K562 (cell line): ENCODE measurements around the gene FES. TPM values are rescaled to one million over a fixed set of nuclear protein-coding genes. Genes with fewer than 3 reads are reported as not detected.

Source experiments
- AFF4 ChIP-seq: sonication (generic); formaldehyde crosslinking; IDR thresholded peaks from 2 replicates; pipeline ENCODE4 v1.8.0; 2023; ENCODE audit warnings: mild to moderate bottlenecking, missing genetic modification reagents
- KDM2B ChIP-seq: fragments of 250-450 bp; sonication (Bioruptor Pico); IDR thresholded peaks from 2 replicates; pipeline ENCODE4 v1.8.0; 2021; ENCODE audit warnings: mild to moderate bottlenecking, moderate library complexity
- MEF2D ChIP-seq: conservative IDR thresholded peaks from 2 replicates; pipeline ENCODE4 v1.6.1; 2016; ENCODE audit warnings: low read depth, missing genetic modification characterization, missing compliant biosample characterization
- SPI1 ChIP-seq: IDR thresholded peaks from 2 replicates; pipeline ENCODE4 v1.6.1; 2011; ENCODE audit warnings: low read depth, low read length, control low read depth, borderline replicate concordance
- TCF15 ChIP-seq: fragments of 250-450 bp; sonication (Bioruptor Pico); IDR thresholded peaks from 2 replicates; pipeline ENCODE4 v1.8.0; 2022; ENCODE audit warnings: moderate library complexity, mild to moderate bottlenecking, inconsistent platforms
- ZBTB17 ChIP-seq: fragments of 450-650 bp; formaldehyde crosslinking; IDR thresholded peaks from 2 replicates; pipeline ENCODE4 v1.4.0; 2020; ENCODE audit warnings: mild to moderate bottlenecking
- ZBTB9 ChIP-seq: fragments of 450-650 bp; formaldehyde crosslinking; IDR thresholded peaks from 2 replicates; pipeline ENCODE4 v1.4.0; 2020; ENCODE audit warnings: mild to moderate bottlenecking, moderate library complexity
- ZEB2 ChIP-seq: fragments of 450-650 bp; IDR thresholded peaks from 2 replicates; pipeline ENCODE4 v1.6.1; 2016
- ZFP36 ChIP-seq: fragments of 150-350 bp; IDR thresholded peaks from 2 replicates; pipeline ENCODE4 v1.6.1; 2018; ENCODE audit warnings: low read length, low read depth; ENCODE audit not compliant: partially characterized antibody
- ZNF146 ChIP-seq: IDR thresholded peaks from one replicate; pipeline ENCODE4 v1.6.1; 2018; ENCODE audit warnings: missing compliant biosample characterization; ENCODE audit not compliant: unreplicated experiment
- ZNF280B ChIP-seq: fragments of 250-450 bp; sonication (Bioruptor Pico); IDR thresholded peaks from 2 replicates; pipeline ENCODE4 v1.5.1; 2021; ENCODE audit warnings: mild to moderate bottlenecking
- ZNF431 ChIP-seq: sonication (generic); formaldehyde crosslinking; IDR thresholded peaks from 2 replicates; pipeline ENCODE4 v1.8.0; 2022; ENCODE audit warnings: mild to moderate bottlenecking, missing genetic modification reagents
- ZNF79 ChIP-seq: fragments of 250-450 bp; sonication (Bioruptor Pico); IDR thresholded peaks from 2 replicates; pipeline ENCODE4 v1.4.0; 2020; ENCODE audit warnings: low read depth, mild to moderate bottlenecking, moderate library complexity
- polyA plus RNA-seq, 8 experiments: library from polyadenylated mRNA; depleted of rRNA in 4 of 8; stranded (reverse) in 5 of 8; unstranded in 3 of 8; fragments of >200 nt; fragmentation: Nextera tagmentation in 2 of 8; fragmentation: Illumina TruSeq in 1 of 8; extraction: Ambion mirVana in 2 of 8; extraction: Trizol in 1 of 8; gene quantifications; 2 replicates each; pipeline versions ENCODE4 v1.2.1 to v1.2.3, GENCODE V29; 2011 to 2014; ENCODE audit warnings: inconsistent platforms in 1 of 8, missing spikeins in 1 of 8
- total RNA-seq, 7 experiments: library from RNA; depleted of rRNA in 6 of 7; stranded (reverse); fragments of >200 nt in 6 of 7; fragmentation: Illumina TruSeq in 2 of 7; extraction: Trizol in 2 of 7; gene quantifications; 2 replicates each; pipeline versions ENCODE4 v1.2.1 to v1.2.3, GENCODE V29; 2011 to 2021; ENCODE audit warnings: low replicate concordance in 1 of 7
- TF ChIP-seq, protein P1 (sequence below): fragments of 250-450 bp; sonication (Bioruptor Pico); IDR thresholded peaks from 2 replicates; pipeline ENCODE4 v1.4.0; 2020; ENCODE audit warnings: mild to moderate bottlenecking
- TF ChIP-seq, protein P2 (sequence below): sonication (generic); formaldehyde crosslinking; IDR thresholded peaks from 2 replicates; pipeline ENCODE4 v1.8.1; 2023; ENCODE audit warnings: mild to moderate bottlenecking, missing genetic modification reagents, moderate library complexity

Gene FES
- total and polyA plus RNA-seq, 9 of the 15 experiments (the other 6 are each of a cell fraction or from before 2014, with no cell fraction given): 0.38 to 2.6 (median 0.82) TPM

DNA sequence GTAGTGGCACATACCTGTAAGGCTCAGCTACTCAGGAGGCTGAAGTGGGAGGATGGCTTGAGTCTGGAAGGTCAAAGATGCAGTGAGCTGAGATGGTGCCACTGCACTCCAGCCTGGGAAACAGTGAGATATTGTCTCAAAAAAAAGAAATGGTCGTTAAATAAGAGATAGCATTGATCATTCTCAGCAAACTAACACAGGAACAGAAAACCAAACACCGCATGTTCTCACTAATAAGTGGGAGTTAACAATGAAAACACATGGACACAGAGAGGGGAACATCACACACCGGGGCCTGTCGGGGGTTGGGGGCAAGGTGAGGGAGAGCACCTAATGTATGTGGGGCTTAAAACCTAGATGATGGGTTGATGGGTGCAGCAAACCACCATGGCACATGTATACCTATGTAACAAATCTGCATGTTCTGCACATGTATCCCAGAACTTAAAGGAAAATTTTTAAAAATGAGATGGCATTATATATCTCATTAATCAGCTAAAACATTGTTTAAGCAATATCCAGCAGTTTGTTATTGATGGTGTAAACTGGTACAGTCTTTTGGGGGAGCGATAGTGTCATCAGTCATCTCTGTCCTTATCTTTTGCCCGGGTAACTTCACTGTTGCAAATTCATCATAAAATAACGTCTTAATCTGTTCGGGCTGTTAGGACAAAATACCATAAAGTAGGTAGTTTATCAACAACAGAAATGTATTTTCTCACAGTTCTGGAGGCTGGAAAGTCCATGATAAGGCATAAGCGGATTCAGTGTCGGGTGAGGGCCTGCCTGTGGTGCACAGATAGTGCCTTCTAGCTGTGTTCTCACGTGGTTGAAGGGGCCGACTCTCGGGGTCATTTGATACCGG is 17.1 kb downstream of the FES start (continued):
- TF ChIP-seq AFF4 (CRISPR knock-in tag) (no peak), ZNF280B (CRISPR knock-in tag) (no peak), ZNF79 (CRISPR knock-in tag) (no peak), SPI1 (no peak), TCF15 (no peak), KDM2B (CRISPR knock-in tag) (no peak), ZNF431 (no peak), MEF2D (tag) (peak; percentile 72), ZBTB17 (CRISPR knock-in tag) (no peak; the same call in 1 of the 2 replicates), ZFP36 (no peak), ZEB2 (peak; percentile 76), ZBTB9 (CRISPR knock-in tag) (peak; percentile 76; the same call in 1 of the 2 replicates), ZNF146 (CRISPR knock-in tag) (no peak)
- TF ChIP-seq, protein P1, sequence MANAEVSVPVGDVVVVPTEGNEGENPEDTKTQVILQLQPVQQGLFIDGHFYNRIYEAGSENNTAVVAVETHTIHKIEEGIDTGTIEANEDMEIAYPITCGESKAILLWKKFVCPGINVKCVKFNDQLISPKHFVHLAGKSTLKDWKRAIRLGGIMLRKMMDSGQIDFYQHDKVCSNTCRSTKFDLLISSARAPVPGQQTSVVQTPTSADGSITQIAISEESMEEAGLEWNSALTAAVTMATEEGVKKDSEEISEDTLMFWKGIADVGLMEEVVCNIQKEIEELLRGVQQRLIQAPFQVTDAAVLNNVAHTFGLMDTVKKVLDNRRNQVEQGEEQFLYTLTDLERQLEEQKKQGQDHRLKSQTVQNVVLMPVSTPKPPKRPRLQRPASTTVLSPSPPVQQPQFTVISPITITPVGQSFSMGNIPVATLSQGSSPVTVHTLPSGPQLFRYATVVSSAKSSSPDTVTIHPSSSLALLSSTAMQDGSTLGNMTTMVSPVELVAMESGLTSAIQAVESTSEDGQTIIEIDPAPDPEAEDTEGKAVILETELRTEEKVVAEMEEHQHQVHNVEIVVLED (CRISPR knock-in tag): no peak; the same call in 1 of the 2 replicates
- TF ChIP-seq, protein P2, sequence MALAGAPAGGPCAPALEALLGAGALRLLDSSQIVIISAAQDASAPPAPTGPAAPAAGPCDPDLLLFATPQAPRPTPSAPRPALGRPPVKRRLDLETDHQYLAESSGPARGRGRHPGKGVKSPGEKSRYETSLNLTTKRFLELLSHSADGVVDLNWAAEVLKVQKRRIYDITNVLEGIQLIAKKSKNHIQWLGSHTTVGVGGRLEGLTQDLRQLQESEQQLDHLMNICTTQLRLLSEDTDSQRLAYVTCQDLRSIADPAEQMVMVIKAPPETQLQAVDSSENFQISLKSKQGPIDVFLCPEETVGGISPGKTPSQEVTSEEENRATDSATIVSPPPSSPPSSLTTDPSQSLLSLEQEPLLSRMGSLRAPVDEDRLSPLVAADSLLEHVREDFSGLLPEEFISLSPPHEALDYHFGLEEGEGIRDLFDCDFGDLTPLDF (CRISPR knock-in tag): no peak
